Activated naive CD4-positive, alpha-beta T cell treated with anti-CD3 and anti-CD28 coated beads, Interleukin-2, amount 50 U/mL, for 16 hours (primary cell): ENCODE data around the gene CCS.
"Not testable (repeated sequence)": the region's sequence is repeated elsewhere in the genome, so short reads cannot be mapped to it uniquely, and the experiment has no call there.

ENCODE experiments used
- DNase-seq: peaks from one replicate; pipeline ENCODE4 v3.0.0-alpha.2; 2020

The CCS gene, protein sequence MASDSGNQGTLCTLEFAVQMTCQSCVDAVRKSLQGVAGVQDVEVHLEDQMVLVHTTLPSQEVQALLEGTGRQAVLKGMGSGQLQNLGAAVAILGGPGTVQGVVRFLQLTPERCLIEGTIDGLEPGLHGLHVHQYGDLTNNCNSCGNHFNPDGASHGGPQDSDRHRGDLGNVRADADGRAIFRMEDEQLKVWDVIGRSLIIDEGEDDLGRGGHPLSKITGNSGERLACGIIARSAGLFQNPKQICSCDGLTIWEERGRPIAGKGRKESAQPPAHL

DNA sequence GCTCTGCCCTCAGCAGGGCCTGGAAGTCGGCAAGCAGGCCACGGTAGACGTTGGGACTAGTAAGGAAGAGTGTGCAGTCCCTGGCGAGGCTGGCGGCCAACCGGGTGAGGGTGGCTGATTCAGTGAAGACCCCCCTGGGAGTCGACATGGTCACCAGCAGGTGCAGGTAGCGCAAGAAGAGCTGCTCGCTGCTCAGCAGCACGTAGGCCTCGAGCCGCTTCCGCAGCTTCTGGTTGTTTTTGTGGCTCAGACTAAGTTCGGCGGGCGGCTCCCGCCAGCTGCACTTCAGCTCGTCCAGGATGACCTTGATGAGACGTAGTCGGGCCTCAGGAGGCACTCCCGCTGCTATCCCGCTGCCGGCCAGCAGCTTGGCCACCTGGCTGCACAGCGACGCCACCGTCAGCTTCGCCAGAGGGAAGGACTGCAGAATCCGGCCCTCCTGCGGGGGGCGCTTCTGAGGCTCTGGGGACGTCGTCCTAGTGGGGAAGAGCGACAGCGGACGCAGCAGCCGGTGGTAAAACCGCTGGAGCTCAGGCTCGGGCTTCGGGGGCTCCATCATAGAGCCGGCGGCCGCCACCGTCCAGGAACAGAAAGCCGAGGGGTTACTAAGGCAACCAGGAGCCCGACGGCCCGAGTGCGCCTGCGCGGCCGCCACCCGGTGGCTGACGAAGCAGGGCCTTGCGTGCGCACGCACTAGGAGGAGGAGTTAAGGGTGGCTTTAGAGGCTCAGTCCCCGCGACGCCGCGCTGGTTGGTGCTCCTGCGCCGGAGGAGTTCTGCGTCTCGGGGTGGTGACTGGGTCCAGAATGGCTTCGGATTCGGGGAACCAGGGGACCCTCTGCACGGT, at the start of gene CCS, which contains the start of gene CCDC87:
CCS (plus strand) TSS at position 729 of the 846 bp plus-strand sequence; CDS start at position 806, 77 bp downstream.
CCDC87 (minus strand) TSS at position 607 of the 846 bp plus-strand sequence; CDS start at position 559, 48 bp downstream.
- peak; percentile 99 for DNase-seq

DNA sequence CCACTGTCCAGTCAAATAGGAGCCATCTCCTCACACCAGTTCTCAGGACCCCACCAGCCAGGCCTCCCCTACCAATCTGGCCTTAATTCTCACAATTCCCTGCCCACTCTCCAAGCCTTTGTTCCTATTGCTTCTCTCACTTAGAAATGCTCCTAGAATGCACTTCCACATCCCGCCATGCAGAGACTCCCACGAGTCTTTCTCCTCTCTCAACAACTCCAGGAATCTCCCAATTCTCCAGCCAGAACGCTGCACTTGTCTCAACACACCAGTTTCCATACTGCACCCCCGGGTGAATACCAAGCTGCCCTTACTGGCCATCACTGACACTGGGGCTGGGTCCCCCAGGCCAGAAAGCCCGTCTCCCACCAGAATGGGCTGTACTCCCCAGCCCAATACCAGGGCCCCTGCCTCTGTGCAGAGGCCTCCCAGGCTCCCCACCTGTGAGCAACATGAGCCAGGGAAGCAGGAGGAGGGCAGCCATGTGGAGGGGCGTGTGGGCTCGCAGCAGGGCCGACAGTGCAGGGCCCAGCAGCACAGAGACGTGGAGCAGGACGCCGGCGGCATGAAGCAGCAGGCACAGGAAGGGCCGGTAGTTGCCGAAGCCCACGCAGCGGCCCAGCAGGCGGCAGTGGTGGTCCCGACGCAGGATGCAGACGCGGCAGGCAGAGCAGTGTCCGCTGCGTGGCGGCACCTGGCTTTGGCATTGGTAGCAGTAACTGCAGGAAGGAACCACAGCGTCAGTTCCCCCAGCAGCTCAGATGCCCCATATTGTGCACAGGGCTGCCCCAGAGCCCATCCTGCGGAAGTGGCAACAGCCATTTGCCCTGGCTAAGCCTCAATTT, 49.5 kb upstream of the CCS start:
- peak; percentile 40 for DNase-seq

DNA sequence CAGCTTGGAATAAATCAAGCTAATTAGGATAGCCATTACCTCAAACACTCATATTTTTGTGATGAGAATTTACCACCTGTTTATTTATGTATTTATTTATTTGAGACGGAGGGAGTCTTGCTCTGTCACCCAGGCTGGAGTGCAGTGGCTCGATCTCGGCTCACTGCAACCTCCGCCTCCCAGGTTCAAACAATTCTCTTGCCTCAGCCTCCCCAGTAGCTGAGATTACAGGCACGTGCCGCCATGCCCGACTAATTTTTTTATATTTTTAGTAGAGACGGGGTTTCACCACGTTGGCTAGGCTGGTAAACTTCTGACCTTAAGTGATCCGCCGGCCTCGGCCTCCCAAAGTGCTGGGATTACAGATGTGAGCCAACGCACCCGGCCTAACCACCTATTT, 48.0 kb upstream of the CCS start:
- DNase-seq = not testable (repeated sequence)

DNA sequence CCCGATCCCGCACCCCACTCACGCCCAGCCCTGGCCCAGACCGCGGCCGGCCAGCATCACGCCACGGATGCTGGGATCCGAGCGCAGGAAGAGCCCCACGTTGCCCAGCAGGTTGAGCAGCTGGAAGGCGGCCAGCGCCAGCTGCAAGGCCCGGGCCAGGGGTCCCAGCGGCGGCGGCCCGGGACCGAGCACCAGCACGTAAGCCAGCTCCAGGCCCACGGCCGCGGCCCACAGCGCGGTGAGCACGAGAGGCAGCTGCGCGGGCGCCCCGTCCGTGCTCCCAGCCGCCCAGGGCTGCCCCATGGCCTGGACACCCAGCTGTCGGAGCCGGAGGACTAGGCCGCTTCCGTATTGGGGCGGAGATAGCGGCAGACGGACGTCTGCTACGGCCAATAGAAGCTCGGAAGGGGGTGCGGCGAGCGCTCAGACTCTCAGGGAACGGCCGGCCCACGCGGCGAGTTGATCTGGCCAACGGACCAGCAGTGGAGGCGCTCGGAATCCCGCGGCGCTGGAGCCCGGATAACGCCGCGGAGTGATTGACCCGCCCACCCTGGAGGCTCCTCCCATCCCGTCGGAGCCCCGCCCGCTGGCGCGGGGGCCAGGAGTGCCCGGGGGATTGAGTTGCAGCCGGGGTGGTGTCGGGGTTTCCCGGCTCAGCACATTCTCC, 47.2 kb upstream of the CCS start, which contains the start of gene ZDHHC24:
ZDHHC24 (minus strand) TSS at position 348 of the 667 bp plus-strand sequence; CDS start at position 303, 45 bp downstream.
- DNase-seq = peak; percentile 82

DNA sequence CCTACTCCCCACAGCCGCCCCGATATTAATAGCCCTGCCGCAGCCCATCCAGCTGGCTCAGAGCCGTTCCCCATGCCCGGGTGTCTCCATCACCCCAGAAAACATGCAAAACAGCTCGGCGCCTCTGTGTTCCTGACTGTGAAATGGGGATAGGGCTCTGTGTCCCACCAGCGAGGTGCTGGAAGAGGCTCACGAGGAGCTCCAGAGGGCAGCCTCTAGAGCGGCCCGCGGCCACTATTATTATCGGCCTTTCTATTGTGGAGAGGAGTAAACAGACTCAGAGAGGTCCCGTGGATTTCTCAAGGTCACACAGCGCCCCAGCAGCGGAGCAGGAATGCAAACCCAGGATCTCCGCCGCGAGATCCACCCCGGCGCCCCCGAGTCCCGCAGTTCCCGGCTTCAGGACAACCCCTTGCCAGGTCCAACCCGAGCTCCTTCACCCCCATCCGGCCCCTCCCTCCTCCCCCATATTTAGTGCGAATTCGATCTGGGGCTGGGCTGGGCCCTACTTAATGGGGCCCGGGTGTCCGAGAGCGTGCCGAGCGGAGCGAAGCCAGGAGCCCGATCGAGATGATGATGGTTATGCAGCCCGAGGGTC, 46.5 kb upstream of the CCS start, which contains the start of gene ACTN3:
ACTN3 (plus strand) TSS at position 536 of the 598 bp plus-strand sequence; CDS start at position 571, 35 bp downstream.
- no peak for DNase-seq

DNA sequence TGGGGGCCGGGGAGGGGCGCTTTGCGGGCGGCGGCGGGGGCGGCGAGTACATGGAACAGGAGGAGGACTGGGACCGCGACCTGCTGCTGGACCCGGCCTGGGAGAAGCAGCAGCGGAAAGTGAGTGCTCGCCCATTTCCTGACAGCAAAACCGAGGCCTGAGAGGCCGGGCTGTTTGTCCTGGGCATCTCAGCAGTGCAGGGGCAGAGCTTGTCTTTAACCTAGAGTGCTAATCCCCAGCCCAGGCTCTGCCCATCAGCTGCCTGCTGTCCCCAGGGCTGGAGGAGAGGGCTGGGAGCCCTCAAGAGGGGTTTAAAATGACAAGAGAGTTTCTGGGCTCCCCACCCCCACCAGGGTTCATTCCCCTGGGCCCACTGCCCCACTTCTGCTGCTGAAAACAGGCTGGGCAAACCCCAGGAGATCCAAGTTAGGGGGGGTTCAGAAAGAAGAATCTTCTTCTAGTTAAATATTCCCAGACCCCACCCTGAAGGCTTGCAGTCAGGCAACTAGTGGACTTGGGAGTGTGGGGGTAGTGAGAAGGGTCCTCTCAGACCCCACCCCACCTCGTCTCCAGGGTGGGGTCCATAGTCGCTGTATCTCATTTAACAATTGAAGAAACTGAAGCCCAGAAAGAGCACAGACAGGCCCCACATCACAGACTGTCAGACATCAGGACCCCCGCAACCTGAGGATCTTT, 45.9 kb upstream of the CCS start:
- DNase-seq = no peak

DNA sequence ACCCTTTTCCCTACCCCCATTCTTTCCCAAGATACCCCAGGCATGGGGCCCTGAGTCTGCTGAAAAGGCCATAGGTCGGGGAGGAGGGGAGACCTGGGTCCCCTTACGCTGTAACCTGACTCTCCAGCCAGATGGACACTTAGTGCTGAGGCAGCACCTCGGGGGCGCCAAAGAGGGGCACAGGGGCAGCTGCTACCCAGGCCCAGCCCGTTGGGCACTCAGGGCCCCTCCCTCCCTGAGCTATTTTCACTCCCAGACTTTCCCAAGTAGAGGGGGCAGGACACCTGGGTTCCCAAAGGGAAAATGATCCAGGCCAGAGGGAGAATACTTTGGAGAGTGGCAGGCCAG, 45.3 kb upstream of the CCS start:
- no peak for DNase-seq

DNA sequence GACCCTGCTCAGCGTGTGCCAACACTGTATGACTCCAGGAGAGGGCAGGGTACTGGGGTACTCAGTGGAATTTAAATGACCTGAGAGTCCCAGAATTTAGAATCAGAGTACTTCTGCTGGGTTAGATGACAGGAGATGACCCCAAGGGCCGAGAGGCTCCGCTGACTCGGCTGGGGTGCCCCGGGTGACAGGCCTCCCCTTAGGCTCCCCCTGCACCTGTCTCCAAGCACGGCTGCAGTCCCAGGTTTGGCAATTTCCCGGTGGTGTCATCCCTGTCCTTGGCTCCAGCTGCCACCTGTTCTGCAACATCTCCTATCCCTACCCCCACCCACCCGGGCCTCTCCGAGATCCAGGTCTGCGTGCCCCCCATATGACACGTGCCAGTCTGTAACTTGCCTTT, 44.9 kb upstream of the CCS start:
- no peak for DNase-seq

DNA sequence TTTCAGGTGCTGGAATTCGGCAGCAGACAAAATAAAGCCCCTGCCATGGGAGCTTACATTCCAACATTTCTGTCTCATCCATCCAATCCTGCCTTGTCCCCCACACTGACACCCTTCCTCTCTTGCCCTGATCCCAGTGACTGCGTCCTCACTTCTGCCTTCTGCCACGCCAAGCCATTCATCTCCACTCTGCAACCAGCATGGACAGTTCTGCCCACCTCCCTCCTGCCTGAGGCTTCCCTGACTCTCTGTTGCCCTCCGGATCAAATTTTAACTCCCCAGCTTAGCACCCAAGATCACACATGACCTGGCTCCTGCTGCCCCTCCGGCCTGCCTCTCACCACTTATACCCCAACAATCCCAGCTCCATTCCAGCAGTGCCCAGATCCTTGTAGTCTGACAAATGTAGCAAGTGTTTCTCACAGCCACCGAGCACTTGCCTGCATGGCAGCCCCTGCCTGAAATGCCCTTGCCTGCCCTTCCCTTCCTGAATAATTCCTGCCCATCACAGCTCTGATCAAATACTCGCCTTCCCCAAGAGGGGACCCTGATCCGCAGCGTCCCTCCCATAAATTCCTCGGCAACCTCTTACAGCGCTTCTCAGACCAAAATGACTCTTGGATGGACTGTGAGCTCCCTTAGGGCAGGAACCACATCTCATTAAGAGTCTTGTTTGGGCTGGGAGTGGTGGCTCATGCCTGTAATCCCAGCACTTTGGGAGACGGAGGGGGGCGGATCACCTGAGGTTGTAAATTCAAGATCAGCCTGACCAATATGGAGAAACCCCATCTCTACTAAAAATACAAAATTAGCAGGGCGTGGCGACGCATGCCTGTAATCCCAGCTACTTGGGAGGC, 44.0 kb upstream of the CCS start:
- no peak for DNase-seq

DNA sequence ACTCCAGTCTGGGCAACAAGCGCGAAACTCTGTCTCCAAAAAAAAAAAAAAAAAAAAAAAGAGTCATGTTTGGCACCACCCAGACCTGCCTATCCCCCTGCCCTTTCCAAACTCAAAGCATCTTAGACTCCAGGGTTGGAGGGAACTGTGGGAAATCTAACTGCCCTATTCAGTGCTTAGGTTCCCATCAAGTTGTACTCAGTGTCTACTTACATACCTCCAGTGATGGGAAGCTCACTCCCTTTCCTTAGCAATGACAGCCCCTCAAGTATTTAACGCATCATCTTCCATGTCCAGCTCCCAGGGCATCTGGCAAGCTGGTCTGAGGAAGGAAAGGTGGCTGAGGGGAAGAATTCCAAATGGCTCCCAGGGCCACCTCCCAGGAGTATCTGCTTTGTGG, 43.3 kb upstream of the CCS start:
- DNase-seq = no peak

DNA sequence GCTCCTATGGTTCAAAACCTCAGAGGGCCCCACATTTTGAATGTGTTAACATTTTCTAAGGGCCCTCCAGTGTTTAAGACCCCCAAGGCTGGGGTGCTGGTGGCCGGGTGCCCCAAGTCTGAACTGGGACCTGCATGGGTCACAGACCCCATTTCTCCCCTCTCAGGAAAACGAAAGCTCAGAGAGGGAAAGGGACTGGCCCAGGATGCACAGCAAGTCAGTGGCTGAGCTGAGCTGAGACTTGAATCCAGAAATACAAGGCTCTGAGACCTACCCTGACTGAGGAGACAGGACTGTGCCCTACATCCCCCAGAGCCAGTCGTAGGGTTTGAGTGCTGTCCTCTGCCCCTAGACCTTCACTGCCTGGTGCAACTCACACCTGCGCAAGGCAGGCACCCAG, 42.1 kb upstream of the CCS start:
- no peak for DNase-seq

DNA sequence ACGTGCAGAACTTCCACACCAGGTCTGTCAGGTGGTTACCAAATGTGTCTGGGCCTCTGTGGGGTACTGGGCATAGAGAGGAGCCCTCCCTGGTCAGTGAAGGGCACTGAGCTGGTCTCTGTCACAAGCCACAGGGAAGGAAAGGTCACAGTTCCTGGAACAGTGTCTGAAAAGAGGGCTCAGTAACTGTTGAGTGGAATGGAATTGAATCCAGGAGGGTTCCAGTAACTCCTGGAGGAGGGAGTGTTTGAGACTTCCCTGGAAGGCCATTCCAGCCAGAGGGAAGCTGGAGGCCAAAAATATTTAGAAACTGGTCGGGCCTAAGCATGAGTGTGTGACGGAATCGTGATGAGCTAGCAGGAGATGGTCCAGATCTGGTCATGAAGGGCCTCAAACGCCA, 38.4 kb upstream of the CCS start:
- DNase-seq = no peak

DNA sequence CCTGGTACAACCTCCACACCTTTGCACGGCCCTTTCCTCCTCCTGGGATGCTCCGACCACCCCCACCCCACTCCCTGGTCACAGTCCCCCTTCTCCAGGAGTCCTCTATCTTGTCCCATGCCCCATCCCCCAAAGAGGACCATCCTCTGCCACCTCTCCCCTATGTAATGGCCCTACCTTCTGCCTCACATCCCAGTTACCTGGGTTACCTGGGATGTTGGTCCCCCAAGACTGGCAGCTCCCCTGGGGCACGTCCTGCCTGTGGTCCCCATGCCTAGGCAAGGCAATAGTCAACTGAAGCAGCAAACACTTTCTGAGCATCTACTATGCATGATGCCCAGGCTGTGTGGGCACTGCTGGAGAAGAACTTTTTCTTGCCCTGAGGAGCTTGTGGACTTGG, 37.6 kb upstream of the CCS start:
- no peak for DNase-seq

DNA sequence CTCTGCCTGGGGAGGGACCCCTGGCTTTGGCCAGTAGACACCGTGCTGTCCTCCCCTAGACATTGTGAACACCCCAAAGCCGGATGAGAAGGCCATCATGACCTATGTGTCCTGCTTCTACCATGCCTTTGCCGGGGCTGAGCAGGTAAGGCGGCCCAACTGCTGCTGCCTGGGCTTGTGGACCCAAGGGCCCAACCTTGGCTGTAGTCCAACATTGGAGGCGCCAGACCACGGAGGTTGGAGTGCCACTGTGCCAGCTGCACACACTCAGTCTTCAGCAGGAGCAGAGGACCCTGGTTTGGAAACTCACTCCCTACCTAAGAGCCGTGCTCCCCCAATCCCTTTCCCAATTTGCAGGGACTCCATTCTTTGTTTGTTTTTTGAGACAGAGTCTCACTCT, 36.9 kb upstream of the CCS start:
- no peak for DNase-seq

DNA sequence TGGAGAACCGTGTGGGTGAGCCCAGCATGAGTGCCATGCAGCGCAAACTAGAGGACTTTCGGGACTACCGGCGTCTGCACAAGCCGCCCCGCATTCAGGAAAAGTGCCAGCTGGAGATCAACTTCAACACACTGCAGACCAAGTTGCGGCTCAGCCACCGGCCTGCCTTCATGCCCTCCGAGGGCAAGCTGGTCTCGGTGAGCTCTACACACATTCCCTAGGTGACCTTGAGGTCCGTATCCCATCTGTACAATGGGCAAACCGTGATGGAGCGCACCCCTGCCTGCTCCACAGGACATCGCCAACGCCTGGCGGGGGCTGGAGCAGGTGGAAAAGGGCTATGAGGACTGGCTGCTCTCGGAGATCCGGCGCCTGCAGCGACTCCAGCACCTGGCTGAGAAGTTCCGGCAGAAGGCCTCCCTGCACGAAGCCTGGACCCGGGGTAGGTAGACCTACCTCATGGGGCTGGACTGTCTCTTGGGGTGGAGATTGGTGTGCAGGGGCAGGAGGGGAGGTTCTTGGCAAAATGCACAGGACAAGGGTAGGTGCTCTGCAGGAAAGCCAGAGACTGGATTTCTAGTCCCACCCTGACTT, 35.2 kb upstream of the CCS start:
- DNase-seq = no peak

DNA sequence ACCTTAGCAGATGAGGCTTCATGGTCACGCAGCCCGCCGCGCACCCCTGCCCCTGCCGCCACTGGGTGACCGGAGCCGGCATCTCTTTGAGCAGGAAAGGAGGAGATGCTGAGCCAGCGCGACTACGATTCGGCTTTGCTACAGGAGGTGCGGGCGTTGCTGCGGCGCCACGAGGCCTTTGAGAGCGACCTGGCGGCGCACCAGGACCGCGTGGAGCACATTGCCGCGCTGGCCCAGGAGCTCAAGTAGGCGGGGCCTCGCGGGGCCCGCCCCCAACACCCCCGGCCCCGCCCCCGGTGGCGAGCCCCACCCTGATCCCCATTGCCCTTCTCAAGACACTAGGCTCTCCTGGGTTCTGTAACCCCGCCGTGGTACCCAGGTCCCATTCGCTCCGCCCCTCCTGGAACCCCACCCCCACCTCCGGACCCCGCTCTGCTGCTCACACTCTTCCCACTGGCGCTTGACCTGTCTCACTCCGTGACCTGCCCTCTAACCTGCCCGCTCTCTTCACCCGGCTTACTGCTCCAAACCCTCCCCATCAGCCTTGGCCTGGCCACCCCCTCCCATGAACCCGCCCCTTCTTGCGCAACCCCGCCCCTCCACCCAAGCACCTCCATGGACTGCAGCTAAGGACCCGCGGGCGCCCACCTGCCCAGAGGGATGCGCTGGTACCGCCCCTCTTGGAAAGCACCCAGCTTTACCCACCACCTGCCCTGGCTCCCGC, 33.7 kb upstream of the CCS start:
- peak; percentile 52 for DNase-seq

DNA sequence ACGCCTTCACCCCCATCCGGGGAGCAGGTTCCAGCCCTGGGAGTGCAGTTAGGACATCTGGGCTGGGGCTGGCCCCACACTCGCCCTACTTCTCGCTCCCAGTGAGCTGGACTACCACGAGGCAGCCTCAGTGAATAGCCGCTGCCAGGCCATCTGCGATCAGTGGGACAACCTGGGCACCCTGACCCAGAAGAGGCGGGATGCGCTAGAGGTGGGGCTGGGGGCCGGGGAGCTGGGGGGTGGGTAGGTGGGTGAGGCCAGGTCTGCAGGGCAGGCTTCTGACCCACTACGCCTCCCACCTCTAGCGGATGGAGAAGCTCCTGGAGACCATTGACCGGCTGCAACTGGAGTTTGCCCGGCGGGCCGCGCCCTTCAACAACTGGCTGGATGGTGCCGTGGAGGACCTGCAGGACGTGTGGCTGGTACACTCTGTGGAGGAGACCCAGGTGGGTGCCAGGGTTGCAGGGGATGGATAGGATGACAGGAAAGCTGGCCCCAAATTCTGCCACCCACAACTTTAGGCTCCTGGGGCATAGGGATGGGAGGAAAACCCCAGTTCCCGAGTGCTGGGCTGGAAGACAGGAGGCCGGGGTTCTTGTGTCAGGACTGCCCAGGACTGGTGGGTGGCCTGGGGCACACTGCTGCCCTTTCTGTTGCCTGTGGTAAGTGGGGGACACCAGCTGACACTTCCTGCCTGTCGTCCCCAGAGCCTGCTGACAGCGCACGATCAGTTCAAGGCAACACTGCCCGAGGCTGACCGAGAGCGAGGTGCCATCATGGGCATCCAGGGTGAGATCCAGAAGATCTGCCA, 32.9 kb upstream of the CCS start:
- no peak for DNase-seq
